ENCODE results near the gene FAM169A.
"Not testable (repeated sequence)": the region's sequence is repeated elsewhere in the genome, so short reads cannot be mapped to it uniquely, and the experiment has no call there.

FAM169A gene

GRCh38 chr5:74865804-74866595, at the start of gene FAM169A:
Gene FAM169A (minus strand): TSS chr5:74866387. CDS start chr5:74841676, 24,711 bp downstream.
- DNase-seq (ENCODE audit: low spot score), result no peak

GRCh38 chr5:74915488-74915887, 49.3 kb upstream of the FAM169A start:
- DNase-seq (ENCODE audit: low spot score), result no peak

- DNase-seq (ENCODE audit: low spot score), result not testable (repeated sequence)
These were observed 45.2 kb upstream of the FAM169A start for GRCh38 chr5:74911421-74911820.

GRCh38 chr5:74909888-74910287, 43.7 kb upstream of the FAM169A start:
- DNase-seq (ENCODE audit: low spot score), result not testable (repeated sequence)

- DNase-seq (ENCODE audit: low spot score), result not testable (repeated sequence)
These were observed 42.0 kb upstream of the FAM169A start for GRCh38 chr5:74908237-74908636.

GRCh38 chr5:74904713-74905112, 38.5 kb upstream of the FAM169A start:
- DNase-seq (ENCODE audit: low spot score), result not testable (repeated sequence)

- DNase-seq (ENCODE audit: low spot score), result peak; percentile 69
These were observed 37.1 kb upstream of the FAM169A start for GRCh38 chr5:74903165-74903787.

GRCh38 chr5:74897049-74897448, 30.9 kb upstream of the FAM169A start:
- DNase-seq (ENCODE audit: low spot score), result no peak

GRCh38 chr5:74895906-74896305, 29.7 kb upstream of the FAM169A start:
- DNase-seq (ENCODE audit: low spot score), result peak; percentile 91

- no peak for DNase-seq (ENCODE audit: low spot score)
These were observed 28.2 kb upstream of the FAM169A start for GRCh38 chr5:74894351-74894750.

- DNase-seq (ENCODE audit: low spot score), result no peak
These were observed 26.7 kb upstream of the FAM169A start for GRCh38 chr5:74892921-74893320.

GRCh38 chr5:74889523-74890105, 23.4 kb upstream of the FAM169A start:
- DNase-seq (ENCODE audit: low spot score), result no peak

GRCh38 chr5:74888117-74888516, 21.9 kb upstream of the FAM169A start:
- no peak for DNase-seq (ENCODE audit: low spot score)

GRCh38 chr5:74885170-74885569, 19.0 kb upstream of the FAM169A start:
- peak; percentile 73 for DNase-seq (ENCODE audit: low spot score)

- not testable (repeated sequence) for DNase-seq (ENCODE audit: low spot score)
These were observed 16.4 kb upstream of the FAM169A start for GRCh38 chr5:74882379-74883134.

- no peak for DNase-seq (ENCODE audit: low spot score)
These were observed 11.6 kb upstream of the FAM169A start for GRCh38 chr5:74877624-74878304.

GRCh38 chr5:74875994-74876791, 10.0 kb upstream of the FAM169A start:
- DNase-seq (ENCODE audit: low spot score), result no peak

- DNase-seq (ENCODE audit: low spot score), result no peak
These were observed 7.5 kb upstream of the FAM169A start for GRCh38 chr5:74873525-74874249.

- peak; percentile 71 for DNase-seq (ENCODE audit: low spot score)
These were observed 4.3 kb upstream of the FAM169A start for GRCh38 chr5:74870299-74871067.

All from cerebellar cortex (tissue), 1 donor.